SH-SY5Y (cell line): ENCODE measurements around the gene PLA2G4F.

ENCODE experiments used
- GATA2 ChIP-seq: IDR thresholded peaks from 2 replicates; pipeline ENCODE4 v1.6.1; 2011; ENCODE audit warnings: mild to moderate bottlenecking, low read depth, low read length
- GATA3 ChIP-seq: IDR thresholded peaks from 2 replicates; pipeline ENCODE4 v1.6.1; 2011; ENCODE audit warnings: low read depth, mild to moderate bottlenecking, low read length, moderate library complexity

DNA sequence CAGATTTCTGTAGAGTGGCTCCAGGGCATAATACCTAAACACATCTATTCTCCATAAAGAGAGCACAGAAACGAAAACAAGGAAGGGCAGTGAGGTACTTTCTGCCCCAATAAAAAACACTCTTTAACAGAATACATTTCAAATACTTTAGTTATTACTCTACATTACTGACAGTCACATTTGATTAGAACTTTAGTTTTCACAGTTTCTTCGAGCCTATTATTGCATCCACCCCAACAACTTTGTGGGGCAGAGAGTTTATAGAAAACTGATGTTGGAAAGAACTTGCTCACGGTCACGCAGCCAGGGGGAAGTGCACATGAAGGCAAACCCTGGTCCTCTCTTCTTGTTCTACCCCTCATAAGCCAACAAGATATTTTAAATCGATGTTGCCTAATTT is 42.7 kb upstream of the PLA2G4F start:
- TF ChIP-seq GATA2 (no peak), GATA3 (no peak)
